T-helper 9 cell (primary cell): ENCODE data around the gene PLEKHA6.
A peak's percentile ranks its signal among the peaks of the same experiment; 100 is the strongest.

Experiments used
- DNase-seq: peaks from one replicate; pipeline ENCODE4 v3.0.0-alpha.2; 2020
- total RNA-seq, 2 donors: gene quantifications; one replicate each; lab custom pipeline; 2026; lab: John Stamatoyannopoulos, UW

The PLEKHA6 gene
- 1.4 to 1.9 reads per million in 2 donors for total RNA-seq

GRCh38 chr1:204359474-204360255 is at the start of gene PLEKHA6:
TSS of gene PLEKHA6 (minus strand) at chr1:204359929. CDS start at chr1:204273727, 86,202 bp downstream.
- DNase-seq, result no peak

GRCh38 chr1:204409123-204409522 is 49.4 kb upstream of the PLEKHA6 start:
- DNase-seq, result no peak

GRCh38 chr1:204408602-204409001 is 48.9 kb upstream of the PLEKHA6 start:
- no peak for DNase-seq

- DNase-seq, result peak; percentile 27
These were observed 48.4 kb upstream of the PLEKHA6 start for GRCh38 chr1:204408074-204408507.

GRCh38 chr1:204407295-204407971 is 47.7 kb upstream of the PLEKHA6 start:
- DNase-seq, result no peak

- no peak for DNase-seq
These were observed 46.9 kb upstream of the PLEKHA6 start for GRCh38 chr1:204406621-204407020.

- DNase-seq, result no peak
These were observed 46.3 kb upstream of the PLEKHA6 start for GRCh38 chr1:204405988-204406387.

- no peak for DNase-seq
These were observed 44.9 kb upstream of the PLEKHA6 start for GRCh38 chr1:204404629-204405028.

GRCh38 chr1:204402391-204402790 is 42.7 kb upstream of the PLEKHA6 start:
- DNase-seq, result no peak

GRCh38 chr1:204401730-204402129 is 42.0 kb upstream of the PLEKHA6 start:
- no peak for DNase-seq

- no peak for DNase-seq
These were observed 41.3 kb upstream of the PLEKHA6 start for GRCh38 chr1:204400882-204401510.

- peak; percentile 20 for DNase-seq
These were observed 38.7 kb upstream of the PLEKHA6 start for GRCh38 chr1:204398197-204399125.

- no peak for DNase-seq
These were observed 36.4 kb upstream of the PLEKHA6 start for GRCh38 chr1:204396015-204396583.

- no peak for DNase-seq
These were observed 31.9 kb upstream of the PLEKHA6 start for GRCh38 chr1:204391629-204392028.

- DNase-seq, result no peak
These were observed 31.2 kb upstream of the PLEKHA6 start for GRCh38 chr1:204390751-204391466.

GRCh38 chr1:204385727-204386126 is 26.0 kb upstream of the PLEKHA6 start:
- DNase-seq, result no peak

- DNase-seq, result no peak
These were observed 25.1 kb upstream of the PLEKHA6 start for GRCh38 chr1:204384636-204385352.

- DNase-seq, result no peak
These were observed 23.6 kb upstream of the PLEKHA6 start for GRCh38 chr1:204383163-204383904.

- no peak for DNase-seq
These were observed 23.0 kb upstream of the PLEKHA6 start for GRCh38 chr1:204382714-204383083.

- no peak for DNase-seq
These were observed 20.6 kb upstream of the PLEKHA6 start for GRCh38 chr1:204380293-204380831.
